ENCODE results near the gene GNG2.

GNG2 gene

DNA sequence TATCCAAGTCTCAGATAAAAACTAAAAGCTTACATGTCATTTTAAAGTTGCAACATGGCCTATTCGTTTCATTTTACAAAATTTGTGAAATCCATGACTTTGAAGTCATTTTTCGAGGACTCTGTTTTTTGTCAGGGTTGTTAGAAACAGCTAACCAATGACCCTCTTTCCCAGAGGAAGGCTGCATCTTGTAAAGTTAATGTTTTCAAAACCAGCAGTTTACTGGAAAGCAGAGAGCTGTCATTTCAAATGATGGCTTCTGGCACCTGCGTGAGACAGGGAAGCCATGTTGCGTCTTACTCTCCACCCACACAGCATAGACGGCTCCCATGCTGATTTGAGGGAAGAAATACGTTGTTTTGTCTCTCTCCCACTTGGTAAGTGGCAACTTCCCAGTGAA is 78.8 kb downstream of the GNG2 start:
- Histone ChIP-seq H3K27ac (ENCODE audit: extremely low read depth, low read depth, low read length) (no peak overlapping the region), H3K4me3 (ENCODE audit: low read depth, low read length) (no peak overlapping the region), H3K36me3 (ENCODE audit: control insufficient read depth in 2 of 2, insufficient read depth in 1 of 2, low read length in 2 of 2) (no peaks in the 10 kb centered on the region), H3K9me3 (ENCODE audit: control insufficient read depth, insufficient read depth, low read depth, low read length) (no peaks in the 10 kb centered on the region), H3K4me1 (ENCODE audit: control insufficient read depth, insufficient read depth, low read length) (no peaks in the 10 kb centered on the region)
- POLR2A ChIA-PET = no interaction called here
- CTCF ChIA-PET = no interaction called here
- TF ChIP-seq IKZF3 (tag by site-specific recombination; IDR thresholded peaks at IDR 0.05) (no peak), PRDM1 (tag by site-specific recombination; IDR thresholded peaks at IDR 0.05) (no peak)

DNA sequence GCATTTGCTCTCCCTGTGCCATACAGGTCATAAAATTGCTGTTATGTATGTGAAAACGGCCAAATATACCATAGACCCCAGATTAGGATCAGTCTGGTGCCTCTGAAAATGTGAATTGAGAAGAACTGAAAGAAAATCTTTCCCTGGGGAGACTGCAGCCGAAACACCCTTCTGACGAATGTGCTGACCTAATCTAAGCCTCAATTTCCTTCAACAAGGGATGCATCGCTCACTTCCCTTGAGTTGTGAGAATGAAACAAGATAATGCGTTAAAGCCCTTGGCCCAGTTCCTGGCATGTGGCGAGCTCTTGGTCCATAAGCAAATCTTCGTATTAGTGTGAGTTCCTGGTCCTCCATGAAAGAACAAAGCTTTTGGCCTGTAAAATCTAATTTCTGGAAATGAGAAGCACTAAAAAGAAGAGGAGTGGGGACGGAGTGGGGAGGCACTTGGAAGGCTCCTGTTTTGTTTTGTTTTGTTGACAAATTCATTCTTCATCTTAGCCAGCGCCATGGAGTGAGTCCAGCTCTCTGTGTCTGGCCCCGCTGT is 79.4 kb downstream of the GNG2 start:
- TF ChIP-seq, protein P1, sequence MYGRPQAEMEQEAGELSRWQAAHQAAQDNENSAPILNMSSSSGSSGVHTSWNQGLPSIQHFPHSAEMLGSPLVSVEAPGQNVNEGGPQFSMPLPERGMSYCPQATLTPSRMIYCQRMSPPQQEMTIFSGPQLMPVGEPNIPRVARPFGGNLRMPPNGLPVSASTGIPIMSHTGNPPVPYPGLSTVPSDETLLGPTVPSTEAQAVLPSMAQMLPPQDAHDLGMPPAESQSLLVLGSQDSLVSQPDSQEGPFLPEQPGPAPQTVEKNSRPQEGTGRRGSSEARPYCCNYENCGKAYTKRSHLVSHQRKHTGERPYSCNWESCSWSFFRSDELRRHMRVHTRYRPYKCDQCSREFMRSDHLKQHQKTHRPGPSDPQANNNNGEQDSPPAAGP (tag by site-specific recombination; IDR thresholded peaks at IDR 0.05) = no peak
- TF ChIP-seq, protein P2, sequence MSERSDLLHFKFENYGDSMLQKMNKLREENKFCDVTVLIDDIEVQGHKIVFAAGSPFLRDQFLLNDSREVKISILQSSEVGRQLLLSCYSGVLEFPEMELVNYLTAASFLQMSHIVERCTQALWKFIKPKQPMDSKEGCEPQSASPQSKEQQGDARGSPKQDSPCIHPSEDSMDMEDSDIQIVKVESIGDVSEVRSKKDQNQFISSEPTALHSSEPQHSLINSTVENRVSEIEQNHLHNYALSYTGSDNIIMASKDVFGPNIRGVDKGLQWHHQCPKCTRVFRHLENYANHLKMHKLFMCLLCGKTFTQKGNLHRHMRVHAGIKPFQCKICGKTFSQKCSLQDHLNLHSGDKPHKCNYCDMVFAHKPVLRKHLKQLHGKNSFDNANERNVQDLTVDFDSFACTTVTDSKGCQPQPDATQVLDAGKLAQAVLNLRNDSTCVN (tag by site-specific recombination; optimal IDR thresholded peaks at IDR 0.05) = no peak
- TF ChIP-seq ZNF560 (tag by site-specific recombination; IDR thresholded peaks at IDR 0.05; ENCODE audit: borderline replicate concordance) (no peak), SCRT2 (tag by site-specific recombination; IDR thresholded peaks at IDR 0.05) (no peak), ZNF19 (tag by site-specific recombination; IDR thresholded peaks at IDR 0.05; ENCODE audit: low read depth) (no peak), ZNF221 (tag by site-specific recombination; IDR thresholded peaks at IDR 0.05; ENCODE audit: borderline replicate concordance) (no peak)
- Histone ChIP-seq H3K4me1 (ENCODE audit: control insufficient read depth, insufficient read depth, low read length) (no peaks in the 10 kb centered on the region), H3K36me3 (ENCODE audit: control insufficient read depth in 2 of 2, insufficient read depth in 1 of 2, low read length in 2 of 2) (no peaks in the 10 kb centered on the region), H3K27ac (ENCODE audit: extremely low read depth, low read depth, low read length) (no peak overlapping the region), H3K4me3 (ENCODE audit: low read depth, low read length) (no peak overlapping the region), H3K9me3 (ENCODE audit: control insufficient read depth, insufficient read depth, low read depth, low read length) (no peaks in the 10 kb centered on the region)
- CTCF ChIA-PET = no interaction called here
- POLR2A ChIA-PET = no interaction called here

DNA sequence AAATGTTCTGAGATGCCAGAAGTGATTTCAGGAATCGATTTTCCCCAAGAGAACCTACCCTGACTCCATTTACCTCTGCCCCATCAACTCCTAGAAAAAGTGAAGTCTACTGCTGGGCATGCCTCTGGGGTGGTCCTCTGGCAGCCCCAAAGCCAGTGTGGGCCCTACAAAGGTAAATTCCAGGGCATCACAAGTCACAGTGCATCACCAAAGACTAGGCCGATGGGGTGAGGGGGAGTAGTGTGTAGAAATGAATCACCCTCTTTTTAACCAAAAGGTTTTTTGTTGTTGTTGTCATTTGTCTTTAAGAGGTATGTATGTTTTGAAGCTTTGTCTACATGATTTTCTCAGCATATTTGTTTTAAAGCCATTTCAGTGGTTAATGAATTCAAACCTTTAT is 82.6 kb downstream of the GNG2 start:
- Histone ChIP-seq H3K9me3 (ENCODE audit: control insufficient read depth, insufficient read depth, low read depth, low read length) (no peaks in the 10 kb centered on the region), H3K27ac (ENCODE audit: extremely low read depth, low read depth, low read length) (no peak overlapping the region), H3K4me1 (ENCODE audit: control insufficient read depth, insufficient read depth, low read length) (no peaks in the 10 kb centered on the region), H3K36me3 (ENCODE audit: control insufficient read depth in 2 of 2, insufficient read depth in 1 of 2, low read length in 2 of 2) (no peaks in the 10 kb centered on the region), H3K4me3 (ENCODE audit: low read depth, low read length) (no peak overlapping the region)
- ChIA-PET CTCF (no interaction called here), POLR2A (no interaction called here)
- TF ChIP-seq ZBTB48 (tag by site-specific recombination; IDR thresholded peaks at IDR 0.05) (no peak), ZNF561 (tag by site-specific recombination; IDR thresholded peaks at IDR 0.05; ENCODE audit: borderline replicate concordance) (no peak)

DNA sequence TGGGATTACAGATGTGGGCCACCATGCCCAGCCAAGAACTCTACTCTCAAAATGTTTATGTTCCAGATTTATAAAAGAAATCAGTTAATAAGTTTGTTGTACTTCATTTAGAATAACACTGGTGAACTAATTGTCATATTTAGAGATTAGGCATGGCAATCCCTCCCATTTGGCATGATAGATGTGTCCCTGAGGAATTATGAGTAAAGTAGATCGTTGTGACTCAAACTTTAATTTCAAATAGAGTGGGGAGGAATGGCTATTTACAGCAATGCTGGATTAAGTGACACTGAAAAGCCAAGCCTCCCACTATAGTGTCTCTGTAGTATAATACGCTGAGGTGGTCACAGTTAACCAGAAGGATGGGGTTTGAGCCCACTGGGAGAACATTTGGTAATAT is 89.6 kb downstream of the GNG2 start:
- 0 out of 2 replicates have a peak, but pooled peaks have one; percentile 13 for TF ChIP-seq WT1 (tag by site-specific recombination; IDR thresholded peaks at IDR 0.05)
- TF ChIP-seq HOXC10 (CRISPR knock-in tag; IDR thresholded peaks at IDR 0.05) = no peak
- Histone ChIP-seq H3K4me3 (ENCODE audit: low read depth, low read length) (no peak overlapping the region), H3K27ac (ENCODE audit: extremely low read depth, low read depth, low read length) (no peak overlapping the region), H3K9me3 (ENCODE audit: control insufficient read depth, insufficient read depth, low read depth, low read length) (no peaks in the 10 kb centered on the region), H3K4me1 (ENCODE audit: control insufficient read depth, insufficient read depth, low read length) (no peaks in the 10 kb centered on the region), H3K36me3 (ENCODE audit: control insufficient read depth in 2 of 2, insufficient read depth in 1 of 2, low read length in 2 of 2) (no peaks in the 10 kb centered on the region)
- ChIA-PET CTCF (no interaction called here), POLR2A (no interaction called here)

DNA sequence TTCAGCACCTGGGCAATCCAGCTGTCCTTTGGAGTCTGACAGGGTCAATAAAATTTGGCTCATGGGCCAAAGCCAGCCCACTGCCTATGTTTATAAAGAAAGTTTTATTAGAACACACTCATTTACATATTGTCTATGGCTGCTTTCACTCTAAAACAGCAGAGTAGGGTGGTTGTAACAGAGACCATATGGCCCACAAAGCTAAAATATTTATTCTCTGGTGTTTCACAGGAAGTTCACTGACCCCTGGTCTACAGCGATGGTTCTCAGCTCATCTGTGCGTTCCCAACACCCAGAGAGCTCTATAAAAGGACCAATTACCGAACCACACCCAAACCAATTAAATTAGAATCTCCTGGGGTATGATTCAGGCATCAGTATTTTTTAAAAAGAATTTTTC is 91.2 kb downstream of the GNG2 start:
- ChIA-PET CTCF (interaction anchor here (0.8 kb wide), 1 partner anchor 27 kb away, joined by 3 read pairs; no protein-coding TSS in a partner anchor), POLR2A (no interaction called here)
- no peaks in the 10 kb centered on the region for H3K36me3 ChIP-seq (ENCODE audit: control insufficient read depth in 2 of 2, insufficient read depth in 1 of 2, low read length in 2 of 2)
- TF ChIP-seq ZNF521 (tag by site-specific recombination; IDR thresholded peaks at IDR 0.05) (no peak), ZNF175 (tag by site-specific recombination; IDR thresholded peaks at IDR 0.05) (no peak), ZNF510 (tag by site-specific recombination; IDR thresholded peaks at IDR 0.05; ENCODE audit: insufficient replicate concordance) (no peak), RBAK (tag by site-specific recombination; IDR thresholded peaks at IDR 0.05) (no peak)
- TF ChIP-seq, protein P3, sequence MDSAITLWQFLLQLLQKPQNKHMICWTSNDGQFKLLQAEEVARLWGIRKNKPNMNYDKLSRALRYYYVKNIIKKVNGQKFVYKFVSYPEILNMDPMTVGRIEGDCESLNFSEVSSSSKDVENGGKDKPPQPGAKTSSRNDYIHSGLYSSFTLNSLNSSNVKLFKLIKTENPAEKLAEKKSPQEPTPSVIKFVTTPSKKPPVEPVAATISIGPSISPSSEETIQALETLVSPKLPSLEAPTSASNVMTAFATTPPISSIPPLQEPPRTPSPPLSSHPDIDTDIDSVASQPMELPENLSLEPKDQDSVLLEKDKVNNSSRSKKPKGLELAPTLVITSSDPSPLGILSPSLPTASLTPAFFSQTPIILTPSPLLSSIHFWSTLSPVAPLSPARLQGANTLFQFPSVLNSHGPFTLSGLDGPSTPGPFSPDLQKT (IDR thresholded peaks at IDR 0.05; ENCODE audit: borderline replicate concordance, low read depth, low read length) = no peak
- TF ChIP-seq, protein P4, sequence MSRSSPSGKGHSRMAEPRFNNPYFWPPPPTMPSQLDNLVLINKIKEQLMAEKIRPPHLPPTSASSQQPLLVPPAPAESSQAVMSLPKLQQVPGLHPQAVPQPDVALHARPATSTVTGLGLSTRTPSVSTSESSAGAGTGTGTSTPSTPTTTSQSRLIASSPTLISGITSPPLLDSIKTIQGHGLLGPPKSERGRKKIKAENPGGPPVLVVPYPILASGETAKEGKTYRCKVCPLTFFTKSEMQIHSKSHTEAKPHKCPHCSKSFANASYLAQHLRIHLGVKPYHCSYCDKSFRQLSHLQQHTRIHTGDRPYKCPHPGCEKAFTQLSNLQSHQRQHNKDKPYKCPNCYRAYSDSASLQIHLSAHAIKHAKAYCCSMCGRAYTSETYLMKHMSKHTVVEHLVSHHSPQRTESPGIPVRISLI (tag by site-specific recombination; IDR thresholded peaks at IDR 0.05) = no peak
- TF ChIP-seq, protein P5, sequence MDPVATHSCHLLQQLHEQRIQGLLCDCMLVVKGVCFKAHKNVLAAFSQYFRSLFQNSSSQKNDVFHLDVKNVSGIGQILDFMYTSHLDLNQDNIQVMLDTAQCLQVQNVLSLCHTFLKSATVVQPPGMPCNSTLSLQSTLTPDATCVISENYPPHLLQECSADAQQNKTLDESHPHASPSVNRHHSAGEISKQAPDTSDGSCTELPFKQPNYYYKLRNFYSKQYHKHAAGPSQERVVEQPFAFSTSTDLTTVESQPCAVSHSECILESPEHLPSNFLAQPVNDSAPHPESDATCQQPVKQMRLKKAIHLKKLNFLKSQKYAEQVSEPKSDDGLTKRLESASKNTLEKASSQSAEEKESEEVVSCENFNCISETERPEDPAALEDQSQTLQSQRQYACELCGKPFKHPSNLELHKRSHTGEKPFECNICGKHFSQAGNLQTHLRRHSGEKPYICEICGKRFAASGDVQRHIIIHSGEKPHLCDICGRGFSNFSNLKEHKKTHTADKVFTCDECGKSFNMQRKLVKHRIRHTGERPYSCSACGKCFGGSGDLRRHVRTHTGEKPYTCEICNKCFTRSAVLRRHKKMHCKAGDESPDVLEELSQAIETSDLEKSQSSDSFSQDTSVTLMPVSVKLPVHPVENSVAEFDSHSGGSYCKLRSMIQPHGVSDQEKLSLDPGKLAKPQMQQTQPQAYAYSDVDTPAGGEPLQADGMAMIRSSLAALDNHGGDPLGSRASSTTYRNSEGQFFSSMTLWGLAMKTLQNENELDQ (tag by site-specific recombination; IDR thresholded peaks at IDR 0.05; ENCODE audit: low read depth) = no peak

More for the DNA sequence above, 91.2 kb downstream of the GNG2 start:
- no peak overlapping the region for H3K27ac ChIP-seq (ENCODE audit: extremely low read depth, low read depth, low read length)
- H3K4me3 ChIP-seq (ENCODE audit: low read depth, low read length) = no peak overlapping the region
- H3K9me3 ChIP-seq (ENCODE audit: control insufficient read depth, insufficient read depth, low read depth, low read length) = no peaks in the 10 kb centered on the region
- H3K4me1 ChIP-seq (ENCODE audit: control insufficient read depth, insufficient read depth, low read length) = no peaks in the 10 kb centered on the region
